Thyroid gland (tissue), 4 donors: ENCODE data around the gene MTMR4. TPM values are rescaled to one million over a fixed set of nuclear protein-coding genes. Genes with fewer than 3 reads are reported as not detected.

Experiments used
- DNase-seq, 2 donors: peaks; one replicate each; pipeline ENCODE4 v3.0.0-alpha.2; 2019
- H3K27ac ChIP-seq, 3 donors: fragments of 200-600 bp; sonication (generic); 1 replicate in 2 of 3; 2 replicates in 1 of 3; pipeline ENCODE4 v1.5.1; 2016 to 2019; ENCODE audit warnings: mild to moderate bottlenecking in 1 of 3, moderate library complexity in 1 of 3
- H3K27me3 ChIP-seq: fragments of 200-600 bp; sonication (generic); one replicate; pipeline ENCODE4 v1.5.1; 2019
- H3K36me3 ChIP-seq, 2 donors: fragments of 200-600 bp; sonication (generic); one replicate each; pipeline ENCODE4 v1.5.1; 2016 to 2019
- H3K4me1 ChIP-seq, 2 donors: fragments of 200-600 bp; sonication (generic); one replicate each; pipeline ENCODE4 v1.5.1; 2017 to 2019
- H3K4me3 ChIP-seq, 3 donors: fragments of 200-600 bp; sonication (generic); replicated peaks in 1 of 3; 1 replicate in 2 of 3; 2 replicates in 1 of 3; pipeline ENCODE4 v1.5.1; 2016; ENCODE audit warnings: mild to moderate bottlenecking in 1 of 3
- H3K9me3 ChIP-seq: fragments of 200-600 bp; sonication (generic); one replicate; pipeline ENCODE4 v1.5.1; 2017
- CTCF ChIP-seq, 6 experiments: fragments of 200-600 bp in 3 of 6; fragments of 450-650 bp in 3 of 6; sonication (generic) in 3 of 6; IDR thresholded peaks; one replicate each; pipeline ENCODE4 v1.5.1; 2016 to 2019; ENCODE audit warnings: antibody characterized with exemption in 6 of 6, mild to moderate bottlenecking in 2 of 6, inconsistent platforms in 1 of 6, moderate library complexity in 1 of 6
- POLR2A ChIP-seq, 2 donors: fragments of 450-650 bp; IDR thresholded peaks; one replicate each; pipeline ENCODE4 v1.6.1; 2017; ENCODE audit warnings: antibody characterized with exemption in 2 of 2, mild to moderate bottlenecking in 2 of 2, moderate library complexity in 1 of 2
- WGBS, 2 donors: methylation state at CpG; one replicate each; pipeline ENCODE4 v1.1.5; 2017; 5-methylcytosine and 5-hydroxymethylcytosine counted together
- intact Hi-C: fragments of 100-400 bp; cut with DNase I; formaldehyde crosslinking; loops from one replicate; pipeline ENCODE4 v1.15.1; 2023
- total RNA-seq, 4 donors: library from RNA; depleted of rRNA; stranded (reverse); fragments of >200 nt; gene quantifications; one replicate each; pipeline ENCODE4 v1.2.3, GENCODE V29; 2016

The MTMR4 gene
- total RNA-seq, 4 donors from 2014 or later: 35.1 to 97.8 (median 65.2) TPM

DNA sequence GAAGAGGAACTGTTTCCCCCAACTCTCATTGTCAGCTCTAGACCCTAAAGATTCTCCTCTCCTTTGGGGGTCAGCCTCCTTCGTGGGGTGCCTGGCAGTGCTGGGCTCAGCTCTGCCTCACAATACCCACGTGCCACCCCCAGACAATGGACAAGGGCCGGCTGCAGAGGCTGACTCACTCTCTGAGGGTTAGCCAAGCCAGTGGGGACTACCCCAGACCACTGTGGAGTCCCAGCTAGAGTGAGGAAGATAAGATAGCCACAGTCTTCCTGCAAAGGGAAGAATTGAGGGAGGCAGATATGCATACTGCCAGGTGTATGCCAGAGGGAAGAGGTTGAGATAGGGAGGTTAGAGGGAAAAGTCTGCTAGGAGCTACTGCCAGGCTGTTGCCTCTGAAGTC is 13.5 kb upstream of the MTMR4 start:
- Histone ChIP-seq H3K9me3 (no peaks in the 10 kb centered on the region), H3K27ac (peak overlapping the region in 1 of 3 donors; percentile 45), H3K4me1 (peaks cover 6 to 43% of the 10 kb centered on the region in 2 donors), H3K27me3 (no peaks in the 10 kb centered on the region), H3K4me3 (no peak overlapping the region), H3K36me3 (no peaks in the 10 kb centered on the region)
- WGBS, 2 donors: 62 to 63% methylated on average over 3 of the region's 3 CpGs
- no peak for TF ChIP-seq CTCF (IDR thresholded peaks at IDR 0.05)
- no peak for TF ChIP-seq POLR2A (IDR thresholded peaks at IDR 0.05)
- DNase-seq: no peak
- intact Hi-C loops: loop anchor here (10.0 kb wide), 1 partner anchor 57 kb away; no protein-coding TSS in a partner anchor

GRCh38 chr17:58527306-58527705 is 12.9 kb upstream of the MTMR4 start:
- Histone ChIP-seq H3K36me3 (no peaks in the 10 kb centered on the region), H3K4me3 (no peak overlapping the region), H3K27ac (peak overlapping the region in 2 of 3 donors; percentile 12 to 36), H3K9me3 (no peaks in the 10 kb centered on the region), H3K27me3 (no peaks in the 10 kb centered on the region), H3K4me1 (peaks cover 3 to 37% of the 10 kb centered on the region in 2 donors)
- no peak for TF ChIP-seq POLR2A (IDR thresholded peaks at IDR 0.05)
- no peak for TF ChIP-seq CTCF (IDR thresholded peaks at IDR 0.05)
- DNase-seq: no peak
- 76 to 100% methylated on average over 2 of the region's 2 CpGs for WGBS, 2 donors
- intact Hi-C loops: loop anchor here (10.0 kb wide), 1 partner anchor 57 kb away; no protein-coding TSS in a partner anchor

GRCh38 chr17:58525239-58525638 is 10.8 kb upstream of the MTMR4 start:
- WGBS, 2 donors: 33 to 46% methylated on average over 3 of the region's 3 CpGs
- TF ChIP-seq CTCF (IDR thresholded peaks at IDR 0.05) (no peak), POLR2A (IDR thresholded peaks at IDR 0.05) (no peak)
- no peak overlapping the region for H3K4me3 ChIP-seq
- H3K27me3 ChIP-seq: no peaks in the 10 kb centered on the region
- H3K4me1 ChIP-seq: peaks cover 0 to 30% of the 10 kb centered on the region in 2 donors
- H3K27ac ChIP-seq: peak overlapping the region in 2 of 3 donors; percentile 51 to 65
- DNase-seq: peak in 1 of 2 donors; percentile 12
- H3K36me3 ChIP-seq: no peaks in the 10 kb centered on the region
- H3K9me3 ChIP-seq: no peaks in the 10 kb centered on the region
- intact Hi-C loops: loop anchor here (10.0 kb wide), 1 partner anchor 60 kb away; no protein-coding TSS in a partner anchor

DNA sequence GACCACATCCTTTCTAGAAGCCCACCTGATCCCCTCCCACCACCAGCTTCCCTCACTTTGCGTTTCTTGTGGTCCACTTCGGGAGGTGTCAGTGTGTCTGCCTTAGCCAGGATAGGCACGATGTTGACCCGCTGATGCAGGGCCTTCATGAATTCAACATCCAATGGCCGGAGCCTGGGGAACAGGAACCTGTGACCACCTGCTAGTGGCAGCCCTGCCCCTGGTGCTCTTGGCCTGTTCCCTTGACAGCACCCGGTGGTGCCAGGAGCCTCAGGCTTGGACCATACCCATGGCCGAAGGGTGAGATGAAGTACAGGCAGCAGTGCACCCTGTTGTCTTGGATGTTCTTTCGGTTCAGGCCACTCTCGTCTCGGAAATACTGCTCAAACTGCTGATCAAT is 7.2 kb upstream of the MTMR4 start:
- H3K4me1 ChIP-seq: peaks cover 4 to 35% of the 10 kb centered on the region in 2 donors
- H3K9me3 ChIP-seq: no peaks in the 10 kb centered on the region
- 90 to 92% methylated on average over 9 to 10 of the region's 10 CpGs for WGBS, 2 donors
- no peaks in the 10 kb centered on the region for H3K36me3 ChIP-seq
- no peak overlapping the region for H3K4me3 ChIP-seq
- H3K27ac ChIP-seq: no peak overlapping the region
- TF ChIP-seq POLR2A (IDR thresholded peaks at IDR 0.05) (no peak), CTCF (IDR thresholded peaks at IDR 0.05) (no peak)
- H3K27me3 ChIP-seq: no peaks in the 10 kb centered on the region
- no peak for DNase-seq
- intact Hi-C loops: loop anchor here (10.0 kb wide), 1 partner anchor 63 kb away; no protein-coding TSS in a partner anchor

- TF ChIP-seq CTCF (IDR thresholded peaks at IDR 0.05): peak in 1 of 6 experiments; percentile 28
- no peak for TF ChIP-seq POLR2A (IDR thresholded peaks at IDR 0.05)
- Histone ChIP-seq H3K27ac (no peak overlapping the region), H3K4me3 (no peak overlapping the region), H3K4me1 (peaks cover 11 to 40% of the 10 kb centered on the region in 2 donors), H3K36me3 (no peaks in the 10 kb centered on the region), H3K9me3 (no peaks in the 10 kb centered on the region), H3K27me3 (no peaks in the 10 kb centered on the region)
- 62 to 76% methylated on average over 15 of the region's 15 CpGs for WGBS, 2 donors
- intact Hi-C loops: loop anchor here (10.0 kb wide), 1 partner anchor 64 kb away; no protein-coding TSS in a partner anchor
- no peak for DNase-seq
Observed at GRCh38 chr17:58520843-58521430, 6.5 kb upstream of the MTMR4 start.
